Lower leg skin (tissue), 4 donors: Measurements from ENCODE around the gene BRWD1. TPM values are rescaled to one million over a fixed set of nuclear protein-coding genes. Genes with fewer than 3 reads are reported as not detected.
A peak's percentile ranks its signal among the peaks of the same experiment; 100 is the strongest.

ENCODE experiments used
- DNase-seq, 2 donors: peaks; one replicate each; pipeline ENCODE4 v3.0.0-alpha.2; 2019; ENCODE audit warnings: low spot score in 2 of 2
- H3K4me3 ChIP-seq: fragments of 200-600 bp; sonication (generic); 2 replicates; pipeline ENCODE4 v1.5.1; 2017; ENCODE audit warnings: mild to moderate bottlenecking, low read depth; ENCODE audit not compliant: poor library complexity, severe bottlenecking
- CTCF ChIP-seq, 3 donors: fragments of 450-650 bp; IDR thresholded peaks; one replicate each; pipeline ENCODE4 v1.5.1; 2016; ENCODE audit warnings: antibody characterized with exemption in 3 of 3, mild to moderate bottlenecking in 3 of 3, moderate library complexity in 2 of 3
- POLR2A ChIP-seq, 2 donors: fragments of 450-650 bp; IDR thresholded peaks; one replicate each; pipeline ENCODE4 v1.6.1; 2016 to 2017; ENCODE audit warnings: antibody characterized with exemption in 2 of 2, mild to moderate bottlenecking in 1 of 2, moderate library complexity in 1 of 2
- WGBS, 2 donors: methylation state at CpG; one replicate each; pipeline ENCODE4 v1.1.5; 2018; 5-methylcytosine and 5-hydroxymethylcytosine counted together
- intact Hi-C: fragments of 100-400 bp; cut with DNase I; formaldehyde crosslinking; loops from one replicate; pipeline ENCODE4 v1.15.0; 2023; ENCODE audit warnings: low total_unique reads
- total RNA-seq, 4 donors: library from RNA; depleted of rRNA; stranded (reverse); fragments of >200 nt; gene quantifications; one replicate each; pipeline ENCODE4 v1.1.0, GENCODE V29; 2016

BRWD1 gene
- total RNA-seq, result 10 to 100 TPM; 42.2 to 57.2 (median 52.6) TPM

DNA sequence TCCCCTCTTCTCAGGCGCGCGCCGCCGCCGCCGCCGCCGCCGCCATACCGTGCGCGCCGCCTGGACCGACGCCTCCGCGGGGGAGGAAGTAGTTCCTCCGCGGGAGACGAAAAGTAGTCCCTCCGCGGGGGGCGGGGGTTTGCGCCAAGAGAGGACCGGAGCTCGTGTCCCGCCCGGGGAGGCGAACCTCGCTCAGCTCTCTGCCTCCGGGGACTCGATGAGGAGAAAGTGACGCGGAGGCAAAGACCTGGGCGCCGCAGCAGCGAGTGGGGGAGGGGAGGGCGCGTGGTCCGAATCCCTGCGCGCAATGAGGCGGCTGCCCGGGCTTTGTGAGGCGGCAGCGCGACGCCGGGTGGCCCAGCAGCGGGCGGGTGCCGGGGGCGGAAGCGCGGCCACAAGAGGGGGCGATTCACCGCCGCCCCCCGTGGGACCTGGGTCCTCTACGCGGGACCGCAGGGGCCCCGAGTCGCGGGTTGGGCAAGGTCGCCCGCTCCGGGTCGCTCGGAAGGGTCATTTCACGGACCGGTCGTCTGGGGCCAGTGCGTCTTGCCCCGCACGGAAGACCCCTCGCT lies at the start of gene BRWD1:
BRWD1 (minus strand) TSS at position 62 of the 572 bp plus-strand sequence. CDS start 141 bp downstream, outside the sequence.
- no peak for TF ChIP-seq POLR2A (IDR thresholded peaks at IDR 0.05)
- TF ChIP-seq CTCF (IDR thresholded peaks at IDR 0.05), result peak in 1 of 3 donors; percentile 68
- WGBS, 2 donors, result 0 to 1% methylated on average over 20 to 66 of the region's 78 CpGs
- peak within 1 kb of the TSS; percentile 87 for H3K4me3 ChIP-seq
- intact Hi-C loops, result loop anchor here (5.0 kb wide), 1 partner anchor 74 kb away; no protein-coding TSS in a partner anchor
- DNase-seq, result peak; percentile 66 to 96

GRCh38 chr21:39362733-39363132 lies 49.3 kb upstream of the BRWD1 start:
- no peak overlapping the region for H3K4me3 ChIP-seq
- TF ChIP-seq CTCF (IDR thresholded peaks at IDR 0.05), result no peak
- TF ChIP-seq POLR2A (IDR thresholded peaks at IDR 0.05), result no peak
- intact Hi-C loops, result no loop called here
- no peak for DNase-seq
- WGBS, 2 donors, result 90 to 93% methylated on average over 3 of the region's 3 CpGs

GRCh38 chr21:39359382-39359781 lies 46.0 kb upstream of the BRWD1 start:
- WGBS, 2 donors, result 83% methylated on average over 4 of the region's 4 CpGs
- H3K4me3 ChIP-seq, result no peak overlapping the region
- DNase-seq, result no peak
- no peak for TF ChIP-seq CTCF (IDR thresholded peaks at IDR 0.05)
- no peak for TF ChIP-seq POLR2A (IDR thresholded peaks at IDR 0.05)
- intact Hi-C loops, result no loop called here

DNA sequence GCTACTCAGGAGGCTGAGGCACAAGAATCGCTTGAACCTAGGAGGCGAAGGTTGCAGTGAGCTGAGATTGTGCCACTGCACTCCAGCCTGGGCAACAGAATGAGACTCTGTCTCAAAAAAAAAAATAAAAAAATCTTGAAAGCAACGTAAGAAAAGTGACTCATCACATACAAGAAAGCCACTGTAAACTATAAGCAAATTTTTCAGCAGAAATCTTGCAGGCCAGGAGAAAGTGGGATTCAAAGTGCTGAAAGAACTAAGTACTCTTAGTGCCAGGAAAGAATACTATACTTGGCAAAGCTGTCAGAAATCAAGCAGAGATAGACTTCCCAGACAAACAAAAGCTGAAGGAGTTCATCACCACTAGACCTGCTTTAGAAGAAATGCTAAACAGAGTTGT lies 39.9 kb upstream of the BRWD1 start:
- no peak overlapping the region for H3K4me3 ChIP-seq
- no peak for DNase-seq
- 73 to 75% methylated on average over 3 of the region's 3 CpGs for WGBS, 2 donors
- TF ChIP-seq CTCF (IDR thresholded peaks at IDR 0.05) (no peak), POLR2A (IDR thresholded peaks at IDR 0.05) (no peak)
- intact Hi-C loops, result no loop called here

GRCh38 chr21:39350094-39351005 lies 36.9 kb upstream of the BRWD1 start:
- intact Hi-C loops, result no loop called here
- H3K4me3 ChIP-seq, result no peak overlapping the region
- TF ChIP-seq POLR2A (IDR thresholded peaks at IDR 0.05) (no peak), CTCF (IDR thresholded peaks at IDR 0.05) (no peak)
- DNase-seq, result peak in 1 of 2 donors; percentile 75
- WGBS, 2 donors, result 71 to 73% methylated on average over 19 of the region's 19 CpGs
